Activated CD4-positive, alpha-beta T cell treated with anti-CD3 and anti-CD28 coated beads for 24 hours (primary cell): ENCODE results near the gene OLFML2A.
"Not testable (repeated sequence)": the region's sequence is repeated elsewhere in the genome, so short reads cannot be mapped to it uniquely, and the experiment has no call there.

Source experiments
- DNase-seq, 2 donors: peaks; one replicate each; pipeline ENCODE4 v3.0.0-alpha.2; 2020; ENCODE audit warnings: low read depth in 2 of 2

Gene OLFML2A

GRCh38 chr9:124776954-124777648 lies at the start of gene OLFML2A:
Gene OLFML2A, plus strand, starts transcription at chr9:124777133. Its CDS starts 138 bp downstream, at chr9:124777271.
- peak in 1 of 2 donors; percentile 10 for DNase-seq

GRCh38 chr9:124730772-124731171 lies 46.2 kb upstream of the OLFML2A start:
- DNase-seq: no peak

DNA sequence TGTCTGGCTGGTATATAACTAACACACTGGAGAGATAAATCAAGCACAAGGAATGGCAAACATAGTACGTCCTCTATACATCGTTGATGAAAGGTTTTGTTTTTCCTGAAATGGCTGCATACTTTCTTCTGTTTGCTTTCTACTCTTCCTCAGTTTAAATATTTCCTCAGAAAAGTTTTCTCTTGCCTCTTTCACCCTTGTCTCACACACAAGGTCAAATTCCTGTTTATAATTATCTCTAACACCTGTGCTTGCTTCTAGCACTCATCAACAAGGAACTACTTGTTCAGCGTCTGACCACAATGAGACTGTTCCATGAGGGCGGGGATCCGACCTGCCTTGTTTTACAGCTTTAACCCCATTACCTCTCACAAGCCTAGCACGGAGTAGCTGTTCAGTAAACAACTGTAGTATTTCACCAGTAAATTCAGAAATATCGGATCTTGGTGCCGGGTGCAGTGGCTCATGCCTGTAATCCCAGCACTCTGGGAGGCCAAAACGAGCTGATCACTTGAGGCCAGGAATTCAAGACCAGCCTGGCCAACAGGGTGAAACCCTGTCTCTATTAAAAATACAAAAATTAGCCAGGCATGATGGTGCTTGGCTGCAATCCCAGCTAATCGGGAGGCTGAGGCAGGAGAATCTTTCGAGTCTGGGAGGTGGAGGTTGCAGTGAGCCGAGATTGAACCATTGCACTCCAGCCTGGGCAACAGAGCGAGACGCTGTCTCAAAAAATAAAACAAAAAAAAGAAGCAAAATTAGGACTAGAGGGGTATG lies 42.8 kb upstream of the OLFML2A start:
- DNase-seq: no peak

GRCh38 chr9:124734741-124735083 lies 42.2 kb upstream of the OLFML2A start:
- DNase-seq: not testable (repeated sequence)

DNA sequence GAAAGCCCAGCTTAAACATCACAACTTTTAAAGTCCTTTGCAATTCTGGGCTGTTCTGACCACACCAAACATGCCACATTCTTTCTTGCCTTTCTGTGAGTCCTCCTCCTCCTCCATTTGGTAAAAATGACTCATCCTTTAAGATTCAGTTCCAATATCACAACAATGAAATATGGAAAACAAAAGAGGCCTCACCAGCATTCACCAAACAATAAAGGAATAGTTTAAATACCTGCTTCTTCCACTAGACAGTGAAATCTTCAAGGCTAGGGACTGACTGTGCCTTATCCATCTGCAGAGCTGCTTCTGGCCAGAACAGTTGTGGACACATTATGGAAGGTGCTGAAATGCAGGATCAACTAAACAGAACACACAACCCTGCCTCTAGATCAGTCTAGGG lies 41.8 kb upstream of the OLFML2A start:
- no peak for DNase-seq

DNA sequence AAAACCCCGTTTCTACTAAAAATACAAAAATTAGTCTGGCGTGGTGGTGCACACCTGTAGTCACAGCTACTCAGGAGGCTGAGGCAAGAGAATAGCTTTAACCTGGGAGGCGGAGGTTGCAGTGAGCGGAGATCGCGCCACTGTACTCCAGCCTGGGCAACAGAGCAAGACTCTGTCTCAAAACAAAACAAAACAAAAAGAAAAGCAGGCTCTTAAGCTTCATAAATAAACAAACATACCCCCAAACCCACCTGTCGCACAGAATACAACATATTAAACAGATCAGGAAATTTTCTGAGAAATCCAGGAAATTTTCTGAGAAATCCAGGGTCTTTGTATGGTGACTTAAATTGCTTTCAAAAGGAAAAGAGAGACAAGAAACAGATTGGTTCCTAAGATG lies 38.9 kb upstream of the OLFML2A start:
- DNase-seq: not testable (repeated sequence)

DNA sequence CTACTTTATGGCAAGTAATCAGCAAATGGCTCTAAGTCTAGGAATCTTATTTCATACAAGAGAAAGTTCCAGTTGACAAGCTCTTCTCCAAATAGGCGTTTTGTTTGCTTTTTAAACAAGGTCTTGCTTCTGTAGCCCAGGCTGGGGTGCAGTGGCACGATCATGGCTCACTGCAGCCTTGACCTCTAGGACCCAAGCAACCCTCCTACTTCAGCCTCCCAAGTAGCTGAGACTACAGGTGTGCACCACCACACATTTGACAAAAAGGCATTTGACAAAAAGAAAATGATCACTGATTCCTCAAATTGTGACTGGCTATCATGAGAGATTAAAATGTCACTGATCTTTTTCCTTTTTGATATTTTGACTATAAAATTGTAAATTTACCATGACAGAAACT lies 37.6 kb upstream of the OLFML2A start:
- DNase-seq: no peak

GRCh38 chr9:124741149-124741548 lies 35.8 kb upstream of the OLFML2A start:
- no peak for DNase-seq

DNA sequence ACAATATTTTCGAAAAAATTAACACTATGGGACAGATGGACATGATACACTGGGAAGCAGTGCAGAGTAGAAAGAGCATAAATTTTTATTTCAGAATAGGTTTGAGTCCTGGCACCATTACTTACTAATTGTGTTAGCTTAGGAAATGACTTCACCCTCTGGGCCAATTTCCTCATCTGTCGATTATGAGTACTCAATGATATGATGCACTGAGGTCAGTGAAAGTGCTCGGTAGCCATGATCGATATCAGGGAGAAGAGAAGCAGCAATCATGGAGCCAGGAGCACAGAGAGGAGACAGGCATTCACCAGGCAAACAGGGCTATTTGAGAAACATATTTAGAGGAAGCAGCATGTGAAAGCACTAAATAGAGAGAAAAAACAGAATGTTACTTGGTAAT lies 35.3 kb upstream of the OLFML2A start:
- no peak for DNase-seq

GRCh38 chr9:124742940-124743339 lies 34.0 kb upstream of the OLFML2A start:
- DNase-seq: no peak

GRCh38 chr9:124743686-124744348 lies 33.1 kb upstream of the OLFML2A start:
- no peak for DNase-seq

- no peak for DNase-seq
These were observed 29.9 kb upstream of the OLFML2A start for GRCh38 chr9:124747065-124747464.

DNA sequence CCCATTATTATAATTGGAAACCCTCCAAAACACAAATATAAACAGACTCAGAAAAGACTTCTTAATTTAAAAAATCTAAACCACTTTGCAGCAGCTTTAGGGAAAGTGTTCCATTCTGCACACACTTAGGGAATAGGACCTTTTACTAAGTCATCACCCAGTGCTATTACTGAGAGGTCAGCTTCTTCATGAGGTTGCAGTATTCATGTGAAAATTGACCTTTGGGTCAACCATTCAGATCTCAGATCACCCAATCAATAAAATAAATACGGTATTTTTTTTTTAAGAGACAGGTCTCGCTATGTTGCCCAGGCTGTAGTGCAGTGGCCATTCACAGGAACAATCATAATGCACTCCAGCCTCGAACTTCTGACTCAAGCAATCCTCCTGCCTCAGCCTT lies 27.6 kb upstream of the OLFML2A start:
- DNase-seq: no peak

DNA sequence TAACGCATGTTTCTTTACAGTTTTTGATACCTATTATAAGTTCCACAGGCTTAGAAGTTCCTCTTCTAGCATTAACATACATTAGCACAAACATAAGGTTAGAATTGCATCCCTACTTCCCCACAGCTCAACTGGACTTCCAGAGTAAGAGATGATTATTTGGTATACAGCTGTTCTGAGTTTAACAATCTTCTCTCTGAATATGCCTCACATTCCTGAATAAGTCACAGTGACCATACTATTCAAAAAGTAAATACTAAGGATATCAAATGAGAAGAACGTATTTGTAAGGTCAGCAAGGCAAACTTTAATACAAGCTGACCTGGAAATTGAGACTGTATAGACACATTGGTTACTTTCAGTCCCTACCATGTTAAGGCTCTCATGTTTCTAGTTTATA lies 27.2 kb upstream of the OLFML2A start:
- no peak for DNase-seq

- DNase-seq: no peak
These were observed 24.0 kb upstream of the OLFML2A start for GRCh38 chr9:124752967-124753366.

GRCh38 chr9:124754289-124754688 lies 22.6 kb upstream of the OLFML2A start:
- DNase-seq: no peak

DNA sequence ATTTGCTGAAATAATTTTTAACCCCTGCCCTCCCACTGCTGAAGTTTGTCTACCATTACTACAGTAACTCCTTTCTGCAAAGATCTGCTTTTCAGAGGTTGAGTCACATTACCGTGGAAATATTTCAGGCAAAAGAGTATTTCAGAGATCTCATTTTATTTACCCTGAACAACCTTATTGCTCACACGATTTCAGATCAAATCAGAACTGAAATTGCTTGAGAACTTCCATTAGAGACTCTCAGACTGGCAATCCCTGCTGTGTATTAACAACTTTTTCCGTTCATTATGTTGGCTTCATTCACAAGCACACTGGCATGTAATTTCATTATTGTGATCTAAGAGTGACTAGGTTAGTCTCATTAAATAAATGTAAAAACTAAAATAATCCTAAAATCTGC lies 21.9 kb upstream of the OLFML2A start:
- no peak for DNase-seq

DNA sequence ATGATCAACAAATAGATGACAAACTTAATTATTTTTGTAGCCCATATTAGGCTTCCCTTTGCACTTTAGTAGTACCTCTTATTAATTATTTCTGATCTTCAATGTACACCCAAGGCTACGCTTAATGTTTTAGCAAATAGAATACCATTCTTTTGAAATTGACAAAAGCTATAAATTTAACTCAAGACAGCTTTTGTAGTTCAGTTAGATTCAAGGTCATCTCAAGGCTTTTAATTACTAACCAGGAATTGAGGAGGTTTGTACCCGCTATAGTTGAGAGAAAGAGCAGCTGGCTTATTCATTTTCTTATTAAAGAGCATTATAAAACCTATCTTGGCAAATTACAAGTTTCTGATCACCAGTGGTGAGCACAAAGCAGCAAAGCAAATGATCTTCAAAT lies 20.9 kb upstream of the OLFML2A start:
- DNase-seq: no peak

DNA sequence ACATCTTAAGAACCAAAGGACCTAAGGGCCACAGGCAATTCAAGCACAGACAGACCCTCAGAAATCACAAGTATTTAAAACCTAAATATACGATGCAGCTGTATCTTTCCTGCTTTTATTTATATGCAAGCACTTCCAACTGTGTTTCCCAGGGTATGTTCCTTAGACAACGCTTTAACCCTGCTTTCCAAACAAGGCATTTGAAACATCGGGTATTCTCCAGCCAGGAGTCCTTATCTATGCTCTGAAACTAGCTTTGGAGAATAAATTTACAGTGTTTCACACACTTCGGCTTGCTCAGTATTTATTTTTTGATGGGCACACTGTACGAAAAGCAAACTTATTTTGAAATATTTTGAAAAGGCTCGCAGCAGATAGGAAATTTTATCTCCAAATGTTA lies 19.3 kb upstream of the OLFML2A start:
- DNase-seq: no peak

DNA sequence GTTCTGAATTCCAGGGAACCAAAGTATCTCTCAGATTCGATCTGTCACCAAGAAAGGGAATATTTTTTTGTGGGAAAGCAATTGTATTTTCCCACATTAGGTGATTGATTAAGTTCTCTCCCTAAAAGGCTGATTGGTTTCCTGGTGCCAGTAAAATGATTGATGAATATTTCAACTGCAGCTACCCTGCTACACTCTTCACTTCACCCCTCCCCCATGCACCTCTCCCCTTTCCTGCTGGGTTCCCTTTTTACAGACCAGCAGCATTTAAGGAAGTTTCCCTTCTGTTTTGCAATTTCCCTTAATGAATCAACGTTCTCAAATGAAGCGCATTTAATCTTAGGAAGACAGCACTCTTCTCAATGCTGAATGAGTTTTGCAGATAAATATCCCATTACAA lies 18.9 kb upstream of the OLFML2A start:
- no peak for DNase-seq

- no peak for DNase-seq
These were observed 18.2 kb upstream of the OLFML2A start for GRCh38 chr9:124758691-124759090.

- DNase-seq: no peak
These were observed 17.6 kb upstream of the OLFML2A start for GRCh38 chr9:124759327-124759726.

DNA sequence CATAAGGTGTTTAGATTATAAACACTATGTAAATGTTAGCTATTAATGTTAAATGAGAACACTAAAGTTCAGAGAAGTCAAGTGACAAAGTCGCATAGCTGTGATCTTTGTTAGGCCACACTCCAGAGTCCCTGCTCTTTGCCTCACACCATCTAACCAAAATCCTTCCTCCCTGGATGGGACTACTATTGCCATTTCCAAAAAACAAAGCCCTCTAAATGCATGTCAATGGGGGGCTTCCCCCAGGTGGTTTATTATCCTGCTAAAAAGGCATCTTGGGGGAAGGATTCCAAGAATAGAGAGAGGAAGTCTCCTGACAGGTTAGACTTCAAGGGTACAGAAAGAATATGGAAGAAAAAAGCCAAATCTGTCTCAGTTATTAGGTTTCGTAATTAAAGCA lies 16.2 kb upstream of the OLFML2A start:
- DNase-seq: no peak
